H1 (cell line): ENCODE data around the gene SEMA3C. TPM values are rescaled to one million over a fixed set of nuclear protein-coding genes. Genes with fewer than 3 reads are reported as not detected.

Experiments
- CTCF ChIA-PET: fragments of 300-600 bp; sonication (Branson Sonifier 250); formaldehyde crosslinking; loops from one replicate; lab custom pipeline; 2021; ENCODE audit not compliant: partially characterized antibody; lab: Charles Lee
- POLR2A ChIA-PET: fragments of 300-600 bp; sonication (Branson Sonifier 250); formaldehyde crosslinking; loops from one replicate; lab custom pipeline; 2021; ENCODE audit warnings: inconsistent platforms; ENCODE audit not compliant: partially characterized antibody; lab: Charles Lee
- DNase-seq, 2 experiments: peaks; one replicate each; pipeline versions ENCODE4 v3.0.0 to v3.0.0-alpha.2; 2010 to 2022; ENCODE audit warnings: low spot score in 2 of 2, low read depth in 1 of 2, mixed read lengths in 1 of 2
- FAIRE-seq: peaks from 2 replicates; lab custom pipeline; 2011; peaks lifted over from hg19 to GRCh38; lab: Jason Lieb, UNC
- H2AFZ ChIP-seq: 2 replicates; pipeline ENCODE4 v1.8.1; 2012; ENCODE audit warnings: low read length, inconsistent platforms
- H2AK5ac ChIP-seq: 2 replicates; pipeline ENCODE4 v1.6.1; 2013; ENCODE audit warnings: low read depth, low read length
- H2BK120ac ChIP-seq: replicated peaks from 2 replicates; pipeline ENCODE3; 2013; ENCODE audit warnings: low read depth, low read length, inconsistent platforms
- H2BK12ac ChIP-seq: 2 replicates; pipeline ENCODE4 v1.6.1; 2013; ENCODE audit warnings: low read depth, low read length
- H2BK15ac ChIP-seq: 2 replicates; pipeline ENCODE4 v1.6.1; 2013; ENCODE audit warnings: low read length
- H2BK20ac ChIP-seq: 2 replicates; pipeline ENCODE4 v1.6.1; 2013; ENCODE audit warnings: low read length
- H2BK5ac ChIP-seq: 2 replicates; pipeline ENCODE4 v1.6.1; 2013; ENCODE audit warnings: low read depth, low read length
- H3K14ac ChIP-seq: 2 replicates; pipeline ENCODE4 v1.6.1; 2013; ENCODE audit warnings: inconsistent platforms; ENCODE audit not compliant: insufficient read length
- H3K18ac ChIP-seq: 2 replicates; pipeline ENCODE4 v1.6.1; 2013; ENCODE audit warnings: low read length; ENCODE audit errors: extremely low read depth
- H3K23ac ChIP-seq: 2 replicates; pipeline ENCODE4 v1.6.1; 2013; ENCODE audit warnings: inconsistent platforms; ENCODE audit not compliant: insufficient read length
- H3K23me2 ChIP-seq: 2 replicates; pipeline ENCODE4 v1.6.1; 2013; ENCODE audit warnings: low read depth, low read length
- H3K27ac ChIP-seq: 2 replicates; pipeline ENCODE4 v1.6.1; 2011; ENCODE audit warnings: low read depth, low read length, inconsistent platforms
- H3K27me3 ChIP-seq, 4 experiments: replicated peaks in 1 of 4; 1 replicate in 1 of 4; 2 replicates in 3 of 4; pipeline versions ENCODE4 v1.6.1 to v1.8.1; 2011 to 2013; ENCODE audit warnings: low read length in 3 of 4, mild to moderate bottlenecking in 3 of 4, inconsistent platforms in 2 of 4, mixed read lengths in 2 of 4, moderate library complexity in 1 of 4; ENCODE audit not compliant: control insufficient read depth in 3 of 4, insufficient read depth in 3 of 4; ENCODE audit errors: extremely low read depth in 1 of 4
- H3K36me3 ChIP-seq, 4 experiments: 2 replicates each; pipeline versions ENCODE4 v1.6.1 to v1.8.1; 2011 to 2013; ENCODE audit warnings: mild to moderate bottlenecking in 4 of 4, low read length in 3 of 4, moderate library complexity in 2 of 4, control low read depth in 1 of 4, inconsistent platforms in 1 of 4; ENCODE audit not compliant: insufficient read depth in 4 of 4, control insufficient read depth in 2 of 4
- H3K4ac ChIP-seq: replicated peaks from 2 replicates; pipeline ENCODE3; 2013; ENCODE audit warnings: low read length, low read depth, mixed read lengths, inconsistent platforms; ENCODE audit not compliant: insufficient read length
- H3K4me1 ChIP-seq, 4 experiments: replicated peaks in 1 of 4; 1 replicate in 1 of 4; 2 replicates in 3 of 4; pipeline versions ENCODE4 v1.6.1 to v1.8.1; 2011 to 2013; ENCODE audit warnings: low read length in 3 of 4, inconsistent platforms in 2 of 4, mixed read lengths in 1 of 4; ENCODE audit not compliant: insufficient read depth in 4 of 4, control insufficient read depth in 3 of 4
- H3K4me2 ChIP-seq, 2 experiments: 2 replicates each; pipeline versions ENCODE4 v1.6.1 to v1.8.1; 2011 to 2013; ENCODE audit warnings: low read depth in 2 of 2, low read length in 2 of 2, control low read depth in 1 of 2, inconsistent platforms in 1 of 2, mild to moderate bottlenecking in 1 of 2; ENCODE audit not compliant: insufficient read depth in 1 of 2
- H3K4me3 ChIP-seq, 4 experiments: fragments of 200-600, 300-600 bp in 1 of 4; sonication (generic), shearing (Covaris generic), sonication (Bioruptor Twin) in 1 of 4; 2 replicates each; pipeline versions ENCODE4 v1.5.1 to v1.8.1; 2011 to 2016; ENCODE audit warnings: low read length in 4 of 4, low read depth in 3 of 4, control low read depth in 2 of 4, inconsistent platforms in 2 of 4, mild to moderate bottlenecking in 2 of 4, mixed read lengths in 1 of 4, moderate library complexity in 1 of 4; ENCODE audit not compliant: insufficient read depth in 2 of 4; ENCODE audit errors: extremely low read depth in 1 of 4
- H3K56ac ChIP-seq: replicated peaks from 2 replicates; pipeline ENCODE3; 2013; ENCODE audit warnings: low read depth, mild to moderate bottlenecking, mixed read lengths, low read length, inconsistent platforms; ENCODE audit not compliant: insufficient read length
- H3K79me1 ChIP-seq: 2 replicates; pipeline ENCODE4 v1.6.1; 2013; ENCODE audit warnings: low read depth, low read length, control low read depth
- H3K79me2 ChIP-seq, 2 experiments: 2 replicates each; pipeline versions ENCODE4 v1.6.1 to v1.8.1; 2012 to 2013; ENCODE audit warnings: low read length in 2 of 2, mild to moderate bottlenecking in 2 of 2, inconsistent platforms in 1 of 2; ENCODE audit not compliant: insufficient read depth in 2 of 2, control insufficient read depth in 1 of 2
- H3K9ac ChIP-seq, 4 experiments: replicated peaks in 1 of 4; 1 replicate in 1 of 4; 2 replicates in 3 of 4; pipeline versions ENCODE4 v1.6.1 to v1.8.1; 2011 to 2013; ENCODE audit warnings: low read depth in 3 of 4, low read length in 3 of 4, control low read depth in 2 of 4, mild to moderate bottlenecking in 2 of 4, moderate library complexity in 2 of 4, inconsistent platforms in 1 of 4; ENCODE audit errors: extremely low read depth in 1 of 4
- H3K9me3 ChIP-seq, 2 experiments: 2 replicates each; pipeline versions ENCODE4 v1.6.1 to v1.8.1; 2012 to 2013; ENCODE audit warnings: mild to moderate bottlenecking in 2 of 2, moderate library complexity in 2 of 2, control low read depth in 1 of 2, inconsistent platforms in 1 of 2, low read depth in 1 of 2, low read length in 1 of 2, mixed read lengths in 1 of 2; ENCODE audit not compliant: insufficient read depth in 2 of 2
- H4K20me1 ChIP-seq, 2 experiments: replicated peaks in 1 of 2; 2 replicates each; pipeline versions ENCODE3 to v1.8.1; 2011 to 2013; ENCODE audit warnings: inconsistent platforms in 2 of 2, low read length in 2 of 2, mild to moderate bottlenecking in 1 of 2; ENCODE audit not compliant: insufficient read depth in 2 of 2, control insufficient read depth in 1 of 2
- H4K5ac ChIP-seq: 2 replicates; pipeline ENCODE4 v1.6.1; 2013; ENCODE audit warnings: low read length, low read depth, mixed read lengths, inconsistent platforms; ENCODE audit not compliant: insufficient read length
- H4K8ac ChIP-seq: 2 replicates; pipeline ENCODE4 v1.8.0; 2013; ENCODE audit warnings: mild to moderate bottlenecking, moderate library complexity, low read length, inconsistent platforms; ENCODE audit not compliant: insufficient read depth; ENCODE audit errors: extremely low read depth
- H4K91ac ChIP-seq: replicated peaks from 2 replicates; pipeline ENCODE3; 2013; ENCODE audit warnings: low read length, mixed read lengths, inconsistent platforms; ENCODE audit not compliant: insufficient read length
- EZH2 ChIP-seq: fragments of 200-600 bp; sonication (generic); IDR thresholded peaks from 2 replicates; pipeline ENCODE4 v1.7.1; 2012; ENCODE audit warnings: low read depth, mild to moderate bottlenecking, moderate library complexity, low read length, inconsistent platforms; ENCODE audit not compliant: severe bottlenecking
- WGBS, 2 experiments: shearing (Covaris generic) in 1 of 2; methylation state at CpG; one replicate each; pipeline versions ENCODE4 v1.1.6 to v1.1.7; 2013 to 2015; ENCODE audit warnings: low lambda C conversion rate in 2 of 2, mixed read lengths in 2 of 2, inconsistent platforms in 1 of 2, low coverage in 1 of 2, missing lambda C conversion rate in 1 of 2; ENCODE audit not compliant: insufficient replicate concordance in 2 of 2, insufficient coverage in 1 of 2, insufficient read length in 1 of 2; ENCODE audit errors: extremely low coverage in 1 of 2, missing lambda C conversion rate in 1 of 2; 5-methylcytosine and 5-hydroxymethylcytosine counted together
- polyA plus RNA-seq, 7 experiments: library from polyadenylated mRNA; depleted of rRNA in 3 of 7; stranded (reverse) in 5 of 7; unstranded in 2 of 7; fragments of >200 nt in 5 of 7; fragments of 200-250 nt in 2 of 7; gene quantifications; 1 replicate in 5 of 7; 2 replicates in 1 of 7; 4 replicates in 1 of 7; pipeline versions ENCODE4 v1.2.1 to v1.2.3, GENCODE V29; 2011 to 2013; ENCODE audit warnings: missing spikeins in 2 of 7, mixed read lengths in 2 of 7
- total RNA-seq: library from RNA; stranded (reverse); fragmentation: NEBNext Ultra II Directional; extraction: Animal tissue kit (Norgen Biotek cat#: 25700); gene quantifications from 2 replicates; pipeline ENCODE4 v1.2.1, GENCODE V29; 2021

The SEMA3C gene
- total and polyA plus RNA-seq, 2 of the 8 experiments (the other 6 are each of a cell fraction or from before 2014, with no cell fraction given), result 0.15 to 1.4 TPM

DNA sequence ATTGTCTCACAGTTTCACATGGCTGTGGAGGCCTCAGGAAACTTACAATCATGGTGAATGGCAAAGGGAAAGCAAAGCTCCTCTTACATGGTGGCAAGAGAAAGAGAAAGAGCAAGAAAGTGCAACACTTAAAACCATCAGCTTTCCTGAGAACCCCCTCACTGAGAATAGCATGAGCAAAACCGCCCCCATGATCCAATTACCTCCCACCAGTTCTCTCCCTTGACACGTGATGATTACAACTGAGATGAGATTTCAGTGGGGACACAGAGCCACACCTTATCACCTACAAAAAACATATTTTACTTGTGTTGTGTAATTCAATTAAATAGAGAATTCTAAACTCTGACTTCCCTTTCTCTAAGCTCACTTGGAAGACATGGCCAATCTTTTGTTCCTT, 80.2 kb downstream of the SEMA3C start:
- H2BK120ac ChIP-seq, result no peak overlapping the region
- no peak overlapping the region for H2AK5ac ChIP-seq
- H3K9ac ChIP-seq, result no peak overlapping the region
- CTCF ChIA-PET, result interaction anchor here (0.6 to 0.9 kb wide), 2 partner anchors 19 to 106 kb away, joined by 3 to 4 read pairs; no protein-coding TSS in a partner anchor
- peaks cover 0 to 3% (median 0%) of the 10 kb centered on the region in 4 experiments; a peak in 1 of 7 replicates for H3K4me1 ChIP-seq
- no peak overlapping the region for H3K56ac ChIP-seq
- no peaks in the 10 kb centered on the region for H3K79me2 ChIP-seq
- H2BK15ac ChIP-seq, result no peak overlapping the region
- H3K27me3 ChIP-seq, result no peaks in the 10 kb centered on the region
- no peaks in the 10 kb centered on the region for H3K36me3 ChIP-seq
- no peak overlapping the region for H3K27ac ChIP-seq
- WGBS, 2 experiments, result 69% methylated on average over 2 of the region's 2 CpGs; no CpG with 5 or more reads in 1 of the 2 experiments
- no peak for TF ChIP-seq EZH2
- no peak overlapping the region for H4K91ac ChIP-seq
- no peak overlapping the region for H3K18ac ChIP-seq
- no peak overlapping the region for H3K4ac ChIP-seq
- H3K14ac ChIP-seq, result no peak overlapping the region
- POLR2A ChIA-PET, result no interaction called here
- no peak overlapping the region for H2BK20ac ChIP-seq
- H4K8ac ChIP-seq, result no peak overlapping the region
- FAIRE-seq (no peak), DNase-seq (no peak)
- no peak overlapping the region for H2BK12ac ChIP-seq
- no peaks in the 10 kb centered on the region for H3K79me1 ChIP-seq
- H3K4me3 ChIP-seq, result no peak overlapping the region
- H3K9me3 ChIP-seq, result no peaks in the 10 kb centered on the region
- no peak overlapping the region for H2AFZ ChIP-seq
- H4K5ac ChIP-seq, result no peak overlapping the region
- no peak overlapping the region for H3K4me2 ChIP-seq
- no peak overlapping the region for H3K23ac ChIP-seq
- no peaks in the 10 kb centered on the region for H4K20me1 ChIP-seq
- no peaks in the 10 kb centered on the region for H3K23me2 ChIP-seq
- no peak overlapping the region for H2BK5ac ChIP-seq
